ENCODE results near the gene UBAP2L. TPM values are rescaled to one million over a fixed set of nuclear protein-coding genes. Genes with fewer than 3 reads are reported as not detected.

The UBAP2L gene, protein sequence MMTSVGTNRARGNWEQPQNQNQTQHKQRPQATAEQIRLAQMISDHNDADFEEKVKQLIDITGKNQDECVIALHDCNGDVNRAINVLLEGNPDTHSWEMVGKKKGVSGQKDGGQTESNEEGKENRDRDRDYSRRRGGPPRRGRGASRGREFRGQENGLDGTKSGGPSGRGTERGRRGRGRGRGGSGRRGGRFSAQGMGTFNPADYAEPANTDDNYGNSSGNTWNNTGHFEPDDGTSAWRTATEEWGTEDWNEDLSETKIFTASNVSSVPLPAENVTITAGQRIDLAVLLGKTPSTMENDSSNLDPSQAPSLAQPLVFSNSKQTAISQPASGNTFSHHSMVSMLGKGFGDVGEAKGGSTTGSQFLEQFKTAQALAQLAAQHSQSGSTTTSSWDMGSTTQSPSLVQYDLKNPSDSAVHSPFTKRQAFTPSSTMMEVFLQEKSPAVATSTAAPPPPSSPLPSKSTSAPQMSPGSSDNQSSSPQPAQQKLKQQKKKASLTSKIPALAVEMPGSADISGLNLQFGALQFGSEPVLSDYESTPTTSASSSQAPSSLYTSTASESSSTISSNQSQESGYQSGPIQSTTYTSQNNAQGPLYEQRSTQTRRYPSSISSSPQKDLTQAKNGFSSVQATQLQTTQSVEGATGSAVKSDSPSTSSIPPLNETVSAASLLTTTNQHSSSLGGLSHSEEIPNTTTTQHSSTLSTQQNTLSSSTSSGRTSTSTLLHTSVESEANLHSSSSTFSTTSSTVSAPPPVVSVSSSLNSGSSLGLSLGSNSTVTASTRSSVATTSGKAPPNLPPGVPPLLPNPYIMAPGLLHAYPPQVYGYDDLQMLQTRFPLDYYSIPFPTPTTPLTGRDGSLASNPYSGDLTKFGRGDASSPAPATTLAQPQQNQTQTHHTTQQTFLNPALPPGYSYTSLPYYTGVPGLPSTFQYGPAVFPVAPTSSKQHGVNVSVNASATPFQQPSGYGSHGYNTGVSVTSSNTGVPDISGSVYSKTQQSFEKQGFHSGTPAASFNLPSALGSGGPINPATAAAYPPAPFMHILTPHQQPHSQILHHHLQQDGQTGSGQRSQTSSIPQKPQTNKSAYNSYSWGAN
- total RNA-seq = 100 to 1,000 TPM; 267 to 272 TPM

DNA sequence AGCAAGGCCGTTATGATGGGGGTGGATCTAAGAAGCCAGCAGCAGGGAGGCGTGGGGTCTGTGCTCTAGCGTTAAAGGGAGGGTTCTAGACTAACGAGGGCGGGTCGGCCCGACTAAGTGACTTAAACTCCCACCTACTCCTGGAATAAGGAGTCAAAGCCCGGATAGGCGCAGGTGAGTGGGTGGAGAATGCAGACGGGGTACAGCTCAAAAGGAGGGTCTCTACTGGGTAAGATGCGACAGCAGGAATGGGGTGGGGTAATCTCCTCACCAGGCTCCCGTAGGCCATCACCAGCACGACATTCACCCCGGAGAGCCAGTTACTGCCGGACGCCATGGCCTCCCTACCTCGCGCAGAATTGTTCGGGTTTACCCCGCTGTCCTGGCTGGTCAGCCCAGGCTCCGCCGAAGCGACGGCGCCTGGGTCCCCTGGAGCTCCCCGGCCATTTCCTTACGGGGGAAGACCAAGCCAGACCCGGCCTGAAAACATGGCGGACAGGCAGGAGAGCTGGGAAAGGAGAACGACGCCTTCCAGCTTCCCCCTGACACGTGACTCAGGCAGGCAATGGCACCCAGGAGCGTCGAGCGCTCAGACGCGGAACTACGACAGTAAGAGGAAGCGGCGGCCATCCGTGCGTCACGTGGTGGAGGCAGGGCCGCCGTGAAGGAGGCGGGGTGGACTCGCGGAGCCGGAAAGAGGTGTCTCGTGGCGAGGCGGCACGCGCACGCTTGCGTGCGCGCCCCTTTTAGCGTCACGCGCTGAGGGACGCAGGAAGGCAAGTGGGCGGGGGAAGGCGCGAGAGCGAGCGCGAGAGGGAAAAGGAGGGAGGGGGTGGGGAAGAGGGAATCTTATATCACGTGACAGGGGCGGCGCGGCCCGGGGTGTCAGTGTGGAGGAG lies at the start of gene UBAP2L:
Gene UBAP2L, plus strand, starts transcription at position 885 of the 899 bp plus-strand sequence. CDS start 4,169 bp downstream, outside the sequence.
- POLR2A ChIA-PET = interaction anchor here (0.6 to 1.2 kb wide), 6 partner anchors 21 to 121 kb away, joined by 3 to 6 read pairs (median 4); no protein-coding TSS in a partner anchor
- CTCF ChIA-PET = interaction anchor here (0.7 to 1.8 kb wide), 3 partner anchors 38 to 115 kb away, joined by 3 to 6 read pairs (median 5); partner anchors contain the start of gene HAX1

DNA sequence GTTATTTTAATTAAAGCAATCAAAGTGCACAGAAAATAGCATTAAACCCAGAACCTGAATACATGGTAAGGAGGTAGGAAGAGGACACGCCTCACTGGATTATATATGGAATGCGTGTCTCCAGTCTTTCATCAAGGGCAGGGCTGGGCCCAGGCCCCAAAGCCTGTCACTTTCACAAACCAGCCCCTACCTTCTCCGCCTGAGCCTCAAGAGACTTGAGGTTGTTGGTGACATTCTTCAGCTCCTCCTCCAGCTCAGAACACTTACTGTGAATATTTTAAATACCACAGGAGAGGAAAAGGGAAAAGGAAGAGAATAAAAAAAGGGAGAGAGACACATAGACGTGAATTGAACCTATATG lies 49.6 kb upstream of the UBAP2L start:
- ChIA-PET POLR2A (interaction anchor here (0.5 to 1.7 kb wide), 4 partner anchors 11 to 326 kb away, joined by 3 to 6 read pairs (median 4); no protein-coding TSS in a partner anchor), CTCF (interaction anchor here (1.2 to 1.6 kb wide), 3 partner anchors 11 to 155 kb away, joined by 4 to 6 read pairs (median 5); partner anchors contain the start of gene ATP8B2)

DNA sequence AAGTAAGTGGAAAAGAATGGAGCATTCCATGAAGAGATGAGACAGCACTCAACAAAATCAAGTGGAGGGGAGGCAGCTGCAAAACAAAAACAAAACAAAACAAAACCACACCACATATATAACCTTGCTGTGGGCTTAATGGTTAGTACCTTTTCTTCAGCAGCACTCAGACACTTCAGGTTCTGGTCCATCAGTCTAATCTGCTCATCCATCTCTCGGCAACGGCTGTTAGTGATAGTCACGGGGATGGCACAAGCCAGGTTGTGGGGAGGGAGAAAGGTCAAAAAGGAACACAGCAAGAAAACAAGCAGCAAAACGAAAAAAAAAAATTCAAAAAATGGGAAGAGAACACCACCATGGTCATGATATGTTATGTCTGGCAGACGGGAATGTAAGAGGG lies 48.9 kb upstream of the UBAP2L start:
- POLR2A ChIA-PET = interaction anchor here (1.7 kb wide), 1 partner anchor 14 kb away, joined by 4 read pairs; no protein-coding TSS in a partner anchor
- CTCF ChIA-PET = interaction anchor here (1.2 to 1.6 kb wide), 2 partner anchors 10 to 14 kb away, joined by 5 to 6 read pairs; no protein-coding TSS in a partner anchor

DNA sequence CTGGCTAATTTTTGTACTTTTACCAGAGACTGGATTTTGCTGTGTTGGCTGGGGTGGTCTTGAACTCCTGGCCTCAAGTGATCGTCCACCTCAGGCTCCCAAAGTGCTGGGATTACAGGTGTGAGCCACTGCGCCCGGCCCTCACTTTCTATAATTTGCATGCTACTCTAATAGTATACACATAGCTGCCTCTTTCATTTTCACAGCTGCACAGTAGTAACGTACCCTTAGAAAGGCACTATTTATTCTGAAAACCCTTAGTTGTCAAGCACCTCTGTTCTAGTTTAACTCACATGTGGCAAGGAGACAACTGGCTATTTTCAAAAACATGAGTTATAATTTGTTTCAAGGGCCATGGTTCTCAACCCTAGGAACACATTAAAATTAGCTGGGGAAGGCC lies 46.1 kb upstream of the UBAP2L start:
- POLR2A ChIA-PET = no interaction called here
- CTCF ChIA-PET = interaction anchor here (1.5 kb wide), 1 partner anchor 17 kb away, joined by 4 read pairs; no protein-coding TSS in a partner anchor

DNA sequence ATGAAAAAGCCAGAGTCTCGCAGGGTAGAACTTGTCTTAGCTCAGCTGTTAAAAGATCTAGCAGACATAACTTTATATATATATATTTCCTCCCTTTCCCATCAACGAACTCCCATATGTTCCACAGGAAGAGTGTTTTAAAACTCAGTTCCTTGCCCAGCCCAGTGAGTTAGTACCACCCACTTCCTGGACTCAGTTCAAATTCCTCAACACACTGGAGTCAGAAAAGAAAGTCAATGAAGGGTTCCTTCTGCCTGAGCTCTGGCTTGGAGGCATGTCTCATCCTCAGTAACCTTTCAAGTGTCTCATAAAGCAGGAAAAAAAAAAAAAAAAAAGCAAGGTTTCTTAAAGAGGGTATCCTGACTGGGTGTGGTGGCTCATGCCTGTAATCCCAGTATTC lies 44.4 kb upstream of the UBAP2L start:
- ChIA-PET POLR2A (interaction anchor here (0.6 kb wide), 1 partner anchor 70 kb away, joined by 6 read pairs; no protein-coding TSS in a partner anchor), CTCF (interaction anchor here (0.5 to 1.3 kb wide), 4 partner anchors 10 to 159 kb away, joined by 3 to 4 read pairs (median 3); no protein-coding TSS in a partner anchor)

DNA sequence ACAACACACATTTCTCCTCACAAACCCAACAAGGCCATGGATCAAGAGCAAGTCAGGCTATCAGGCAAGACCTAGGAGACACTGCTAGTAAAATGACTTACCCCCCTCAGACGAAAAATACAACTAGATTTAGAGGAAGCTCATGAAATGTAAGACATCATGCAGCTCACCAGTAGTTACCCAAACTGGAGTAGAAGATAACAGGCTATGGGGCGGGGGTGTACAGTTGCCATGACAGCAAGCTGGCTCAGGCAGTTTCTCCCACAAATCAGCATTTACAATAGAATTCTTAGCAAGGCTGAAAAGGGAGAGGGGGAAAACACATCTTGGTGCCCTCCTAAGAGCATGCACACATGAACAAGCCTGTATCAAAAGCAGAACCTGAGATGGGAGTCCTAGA lies 42.7 kb upstream of the UBAP2L start:
- CTCF ChIA-PET = no interaction called here
- POLR2A ChIA-PET = no interaction called here

DNA sequence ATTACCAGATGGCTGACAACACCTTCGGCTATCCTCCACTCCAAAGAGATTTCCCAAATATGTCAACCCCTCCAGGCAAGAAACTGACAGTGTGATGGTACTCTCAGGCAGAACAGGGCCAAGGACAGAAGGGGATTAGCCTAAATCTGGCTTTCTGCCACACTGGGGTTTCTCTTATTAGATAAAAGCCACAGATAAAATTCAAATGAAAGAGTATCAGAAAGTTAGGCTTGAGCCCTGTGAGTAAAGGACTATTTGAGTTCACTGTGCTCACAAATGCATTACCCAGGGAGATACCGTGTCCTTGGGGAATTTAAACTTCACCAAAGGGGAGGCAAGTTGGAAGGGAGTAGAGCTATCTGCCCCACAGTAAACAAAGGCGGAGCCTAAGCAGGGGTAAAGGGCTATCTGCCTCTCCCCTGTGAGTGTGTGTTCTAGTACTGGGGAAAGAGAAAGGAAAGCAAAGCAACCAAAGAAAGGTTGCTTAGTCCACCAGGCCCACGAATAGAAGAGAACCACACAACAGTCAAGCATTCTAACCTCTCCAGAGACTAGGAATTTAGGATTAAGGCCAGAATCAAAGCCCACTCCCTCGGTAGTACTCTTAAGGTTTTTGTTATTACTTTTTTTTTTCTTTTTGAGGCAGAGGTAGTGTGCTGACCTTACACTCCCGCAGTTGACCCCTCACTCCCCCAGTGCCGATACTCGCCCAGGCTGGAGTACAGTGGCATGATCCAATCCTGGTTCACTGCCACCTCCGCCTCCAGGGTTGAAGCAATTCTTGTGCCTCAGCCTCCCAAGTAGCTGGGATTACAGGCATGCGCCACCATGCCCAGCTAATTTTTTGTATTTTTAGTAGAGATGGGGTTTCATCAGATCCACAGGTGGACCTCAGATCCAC lies 41.6 kb upstream of the UBAP2L start:
- POLR2A ChIA-PET = interaction anchor here (0.6 to 0.7 kb wide), 2 partner anchors 157 to 182 kb away, joined by 3 to 4 read pairs; no protein-coding TSS in a partner anchor
- CTCF ChIA-PET = no interaction called here

DNA sequence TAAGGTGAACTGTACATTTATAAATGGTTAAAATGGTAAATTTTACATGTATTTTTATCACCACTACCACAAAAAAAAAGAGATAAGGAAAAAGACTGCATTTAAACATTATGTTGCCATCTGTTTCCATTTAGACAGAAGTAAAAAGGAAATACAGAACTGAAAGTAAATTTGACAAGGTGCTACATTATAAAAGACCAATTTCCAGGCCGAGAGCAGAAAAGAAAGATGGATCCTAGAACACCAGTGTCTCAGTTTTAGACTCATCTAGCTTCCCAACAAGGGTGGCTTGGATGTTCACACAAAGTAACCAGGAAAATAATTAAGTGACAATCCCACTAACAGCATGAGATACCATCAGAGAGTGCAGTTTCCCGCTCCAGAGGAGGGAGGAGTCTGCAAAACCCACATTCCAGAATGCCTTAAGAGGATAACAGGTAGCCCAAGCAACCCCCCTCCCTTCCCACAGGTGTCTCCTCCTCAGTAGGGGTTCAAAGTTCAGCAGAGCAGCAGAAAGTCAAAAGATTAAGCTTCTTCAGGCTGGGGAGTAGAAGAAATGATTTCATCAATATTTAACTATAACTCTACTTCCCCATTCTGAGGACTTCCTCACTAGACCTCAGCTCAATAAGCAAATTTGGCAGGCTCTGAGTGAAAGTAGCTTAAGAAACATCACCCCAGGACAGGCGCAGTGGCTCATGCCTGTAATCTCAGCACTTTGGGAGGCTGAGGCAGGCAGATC lies 40.6 kb upstream of the UBAP2L start:
- ChIA-PET POLR2A (interaction anchor here (0.5 to 0.6 kb wide), 3 partner anchors 40 to 287 kb away, joined by 3 to 9 read pairs (median 4); partner anchors contain the start of gene UBAP2L), CTCF (no interaction called here)

DNA sequence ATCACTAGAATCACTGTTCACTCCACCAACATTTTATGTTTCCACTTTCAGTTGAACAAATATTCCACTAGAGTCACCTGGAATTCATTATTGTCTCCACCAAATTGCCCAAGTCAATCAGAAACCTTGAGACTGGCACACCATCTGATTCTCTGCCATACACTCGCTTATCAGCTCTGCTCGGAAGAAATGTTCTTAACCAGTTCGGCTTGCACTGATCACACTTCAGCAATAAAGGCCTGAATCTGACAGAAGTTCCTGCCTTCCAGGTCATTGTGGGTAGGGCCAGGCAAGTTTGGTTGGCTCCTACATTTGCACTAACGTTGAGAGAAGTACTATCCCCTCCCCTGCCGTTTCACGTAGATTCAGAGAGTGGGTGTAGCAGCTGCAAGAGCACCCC lies 38.8 kb upstream of the UBAP2L start:
- ChIA-PET POLR2A (interaction anchor here (0.5 to 2.0 kb wide), 8 partner anchors 11 to 445 kb away, joined by 3 to 6 read pairs (median 3); partner anchors contain the start of gene RPS27), CTCF (interaction anchor here (0.9 to 1.9 kb wide), 5 partner anchors 11 to 122 kb away, joined by 3 to 6 read pairs (median 5); partner anchors contain the start of gene UBAP2L)

DNA sequence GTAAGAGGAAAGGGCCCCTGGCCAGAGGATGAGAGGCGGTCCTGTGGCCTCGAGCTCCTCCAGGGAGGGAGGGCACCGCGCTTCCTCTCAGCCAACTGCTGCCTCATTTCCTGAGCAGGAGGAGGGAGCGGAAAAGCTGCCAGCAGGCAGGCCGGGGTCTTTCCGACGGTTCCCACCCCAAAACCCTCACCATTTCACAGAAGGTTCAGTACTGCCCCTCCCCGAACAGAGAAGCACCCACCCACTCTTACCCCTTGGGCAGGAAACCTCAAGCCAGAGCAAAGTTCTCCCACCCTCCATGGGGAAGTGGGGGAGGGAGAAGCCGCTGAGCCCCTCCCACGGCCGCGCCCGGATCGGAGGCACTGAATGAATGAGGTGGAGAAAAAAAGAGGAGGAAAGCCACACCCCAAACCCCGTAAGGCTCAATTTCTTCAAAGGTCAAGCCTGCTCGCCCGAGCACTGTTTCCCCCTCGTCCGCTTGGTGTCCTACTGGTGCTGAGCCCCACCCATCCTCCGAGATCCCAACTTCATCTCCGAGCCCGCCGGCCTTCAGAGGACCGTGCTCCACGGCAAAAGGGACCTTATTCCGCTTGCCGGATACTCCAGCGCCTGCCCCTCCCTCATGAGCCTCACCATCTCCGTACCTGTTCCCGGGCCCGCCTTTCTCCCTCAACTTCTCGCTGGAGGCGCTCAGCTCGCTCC lies 38.3 kb upstream of the UBAP2L start:
- POLR2A ChIA-PET = interaction anchor here (0.5 to 2.0 kb wide), 7 partner anchors 12 to 444 kb away, joined by 3 to 6 read pairs (median 3); partner anchors contain the start of gene RPS27
- CTCF ChIA-PET = interaction anchor here (1.2 to 1.9 kb wide), 3 partner anchors 11 to 38 kb away, joined by 5 to 6 read pairs (median 5); partner anchors contain the start of gene UBAP2L

DNA sequence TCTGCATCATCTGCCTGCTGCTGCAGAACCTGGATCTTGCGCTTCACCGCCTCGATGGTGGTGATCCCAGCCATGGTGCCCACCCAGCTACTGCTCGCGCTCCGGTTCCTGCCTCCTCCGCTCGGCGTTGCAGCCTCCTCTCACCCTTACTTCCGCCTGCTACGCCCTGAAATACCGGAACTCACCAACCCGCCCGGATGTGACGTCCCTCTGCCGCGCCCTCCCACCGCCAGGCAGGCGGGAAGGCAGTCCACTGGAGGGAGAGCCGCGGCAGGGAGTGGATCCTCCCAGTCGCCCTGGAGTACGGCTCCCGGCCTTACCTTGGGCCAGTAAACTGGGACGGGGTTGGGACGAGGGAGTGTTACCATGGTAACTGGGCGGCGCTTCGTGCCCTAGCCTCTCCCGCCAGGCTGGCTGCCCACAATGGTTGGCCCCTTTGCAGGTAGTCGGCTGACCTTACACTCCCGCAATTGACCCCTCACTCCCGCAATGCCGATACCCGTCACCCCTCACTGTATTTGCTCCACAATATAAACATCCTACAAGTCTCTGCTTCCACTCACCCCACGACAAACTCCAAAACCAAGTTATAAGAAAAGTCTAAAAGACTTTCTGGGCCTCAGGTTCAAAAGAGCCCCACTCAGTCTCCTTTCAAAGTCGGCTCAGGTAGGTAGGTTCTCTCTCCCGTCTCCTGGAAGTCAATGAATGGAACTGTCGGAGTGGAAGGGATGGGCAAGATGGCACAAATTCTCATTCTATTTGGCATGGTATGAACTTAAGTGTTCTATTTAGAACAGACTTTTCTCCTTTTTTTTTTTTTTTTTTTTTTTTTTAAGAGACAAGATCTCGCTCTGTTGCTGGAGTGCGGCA lies 37.5 kb upstream of the UBAP2L start:
- ChIA-PET CTCF (interaction anchor here (0.6 to 2.3 kb wide), 4 partner anchors 37 to 143 kb away, joined by 3 to 9 read pairs (median 4); partner anchors contain the start of gene UBAP2L), POLR2A (interaction anchor here (1.3 to 2.0 kb wide), 3 partner anchors 24 to 193 kb away, joined by 3 to 6 read pairs (median 5); partner anchors contain the start of gene RPS27)

DNA sequence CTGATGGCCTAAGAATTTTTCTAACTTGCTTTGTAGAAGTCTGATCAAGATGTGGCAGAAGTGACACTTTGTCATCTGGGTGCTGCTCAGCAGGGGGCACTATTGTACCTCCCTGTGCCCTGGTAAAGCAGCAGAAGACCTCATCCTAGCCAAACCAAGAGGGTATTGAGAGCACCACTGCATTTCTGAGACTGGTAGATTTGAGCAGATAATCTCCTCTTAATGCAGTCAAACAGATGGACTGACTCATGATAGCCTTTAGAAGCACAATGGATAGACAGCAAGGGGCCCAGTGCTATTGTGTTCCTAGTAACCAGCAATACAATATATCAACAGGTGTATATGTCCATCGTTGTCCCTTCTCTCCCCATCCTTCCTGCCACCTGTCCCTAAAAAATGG lies 34.6 kb upstream of the UBAP2L start:
- ChIA-PET POLR2A (no interaction called here), CTCF (interaction anchor here (0.9 to 2.3 kb wide), 2 partner anchors 85 to 149 kb away, joined by 5 to 9 read pairs; no protein-coding TSS in a partner anchor)

DNA sequence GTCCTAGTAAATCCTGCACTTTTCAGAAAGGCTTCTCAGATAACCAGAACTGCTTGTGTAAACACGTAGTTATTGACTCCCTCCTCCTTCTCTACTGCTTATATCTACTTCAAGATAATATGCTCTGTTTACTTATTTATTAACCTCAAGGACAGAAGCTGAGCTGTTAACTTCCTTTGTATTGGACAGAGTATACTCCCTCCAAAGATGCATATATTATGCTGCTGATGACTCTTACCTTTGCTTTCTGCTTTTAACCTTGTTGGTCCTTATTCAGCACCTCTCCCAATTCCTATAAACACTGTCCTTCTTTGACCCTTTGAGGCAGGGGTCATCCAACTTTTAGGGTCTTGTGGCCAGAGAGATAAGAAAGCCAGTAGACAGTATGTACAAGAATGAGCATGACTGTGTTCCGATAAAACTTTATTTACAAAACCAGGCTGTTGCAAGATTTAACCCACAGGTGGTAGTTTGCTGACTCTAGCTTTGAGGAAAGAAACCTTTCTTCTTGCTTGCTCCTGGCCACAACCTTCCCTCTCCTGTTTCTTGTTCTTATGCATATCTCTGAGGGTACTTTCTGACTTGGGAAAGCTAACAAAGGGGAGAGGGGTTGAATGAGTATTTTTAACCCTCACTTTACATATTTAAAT lies 33.8 kb upstream of the UBAP2L start:
- CTCF ChIA-PET = interaction anchor here (0.6 kb wide), 2 partner anchors 84 to 117 kb away, joined by 3 read pairs; no protein-coding TSS in a partner anchor
- POLR2A ChIA-PET = no interaction called here

DNA sequence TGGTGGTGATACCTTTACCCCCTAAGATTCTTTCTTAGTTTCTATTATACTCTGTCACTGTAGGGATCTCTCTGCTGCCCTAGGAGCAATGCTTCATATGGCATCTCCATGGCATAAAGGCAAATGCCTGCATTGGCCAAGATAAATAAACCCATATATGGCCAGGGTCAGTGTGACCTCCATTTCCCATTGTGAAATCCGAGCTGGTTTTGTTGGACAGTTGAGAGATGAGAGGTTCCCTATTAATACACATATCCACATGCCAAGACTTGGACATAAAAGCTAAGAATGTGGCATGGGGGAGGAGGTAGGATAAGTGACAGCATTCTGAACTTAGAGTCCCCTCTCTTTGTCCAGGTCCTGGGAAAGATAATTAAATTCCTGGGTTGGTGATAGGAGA lies 30.2 kb upstream of the UBAP2L start:
- ChIA-PET CTCF (interaction anchor here (0.6 kb wide), 1 partner anchor 195 kb away, joined by 3 read pairs; no protein-coding TSS in a partner anchor), POLR2A (no interaction called here)

Measured in activated CD8-positive, alpha-beta memory T cell treated with anti-CD3 and anti-CD28 coated beads for 36 hours (primary cell).